GM18511 (cell line): Measurements from ENCODE around the gene SHC3.
"Not testable (repeated sequence)": the region's sequence is repeated elsewhere in the genome, so short reads cannot be mapped to it uniquely, and the experiment has no call there.

Experiments
- ATAC-seq: cut with Tn5 transposase; IDR thresholded peaks from one replicate; pipeline ENCODE4 v1.9.1; 2021; ENCODE audit warnings: mild to moderate bottlenecking, moderate library complexity; ENCODE audit not compliant: unreplicated experiment

The SHC3 gene

GRCh38 chr9:89177944-89178829 lies at the start of gene SHC3:
Gene SHC3 (minus strand): TSS chr9:89178818. CDS start chr9:89178460, 358 bp downstream.
- no peak for ATAC-seq

DNA sequence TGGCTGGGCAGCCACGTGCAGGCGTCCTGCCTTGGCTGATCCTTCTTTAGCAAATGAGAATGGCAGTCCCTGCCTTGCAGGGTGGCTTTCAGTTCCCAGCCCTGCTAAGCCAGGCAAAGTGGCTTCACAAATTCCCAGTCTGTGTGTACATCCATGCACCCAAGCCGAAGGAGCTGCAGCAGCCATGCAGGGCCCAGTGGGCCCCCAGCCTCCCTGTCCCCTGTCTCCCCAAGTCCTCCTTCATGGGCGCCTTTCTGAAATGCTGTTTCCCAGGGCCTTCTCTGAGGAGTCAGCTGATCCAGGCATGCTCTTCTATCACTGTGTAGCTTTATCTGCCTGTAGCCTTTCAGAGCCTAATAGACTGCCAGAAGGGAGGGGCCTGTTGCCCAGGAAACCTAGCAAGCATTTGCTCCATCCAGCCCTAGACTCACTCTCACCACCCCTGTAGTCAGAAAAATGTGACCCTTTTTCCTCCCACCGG lies 47.4 kb upstream of the SHC3 start:
- ATAC-seq = no peak

DNA sequence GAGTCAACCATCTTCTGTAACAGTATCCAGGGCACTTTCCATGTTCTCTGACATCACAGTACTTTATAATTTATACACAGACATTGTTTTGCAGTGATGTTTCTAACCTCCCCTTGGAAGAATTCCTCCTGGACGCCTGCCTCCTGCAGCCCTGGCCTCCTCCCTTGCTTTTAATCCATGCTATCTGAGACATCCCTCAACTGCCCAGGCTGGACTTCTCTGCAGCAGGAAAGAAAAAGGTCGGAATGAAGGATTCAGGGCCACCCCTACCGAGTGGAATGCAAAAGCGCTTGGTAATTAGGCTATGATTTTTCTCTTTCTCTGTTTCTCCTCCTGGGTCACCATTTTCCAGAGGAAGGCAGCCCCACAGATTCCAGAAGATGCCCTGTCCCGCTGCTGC lies 47.0 kb upstream of the SHC3 start:
- no peak for ATAC-seq

- ATAC-seq = no peak
Observed at GRCh38 chr9:89225036-89225435, 46.4 kb upstream of the SHC3 start.

DNA sequence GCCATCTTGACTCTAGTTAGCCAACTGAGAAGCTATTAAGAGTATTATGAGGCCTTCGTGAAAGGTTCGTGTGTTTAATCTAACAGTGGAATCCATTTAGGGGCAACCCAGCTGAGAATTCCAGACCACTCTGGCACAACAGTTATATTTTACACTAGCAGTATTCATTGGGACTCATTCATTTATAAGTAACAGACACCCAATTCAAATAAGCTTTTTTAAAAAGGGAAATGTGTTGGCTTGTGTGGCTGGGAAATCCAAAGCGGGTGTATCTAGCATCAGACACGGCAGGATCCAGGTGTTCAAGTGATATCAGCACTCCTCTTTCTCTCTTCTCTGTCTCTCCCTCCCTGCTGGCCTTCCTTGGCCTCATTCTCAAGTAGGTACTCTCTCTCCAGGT lies 46.0 kb upstream of the SHC3 start:
- ATAC-seq = no peak

DNA sequence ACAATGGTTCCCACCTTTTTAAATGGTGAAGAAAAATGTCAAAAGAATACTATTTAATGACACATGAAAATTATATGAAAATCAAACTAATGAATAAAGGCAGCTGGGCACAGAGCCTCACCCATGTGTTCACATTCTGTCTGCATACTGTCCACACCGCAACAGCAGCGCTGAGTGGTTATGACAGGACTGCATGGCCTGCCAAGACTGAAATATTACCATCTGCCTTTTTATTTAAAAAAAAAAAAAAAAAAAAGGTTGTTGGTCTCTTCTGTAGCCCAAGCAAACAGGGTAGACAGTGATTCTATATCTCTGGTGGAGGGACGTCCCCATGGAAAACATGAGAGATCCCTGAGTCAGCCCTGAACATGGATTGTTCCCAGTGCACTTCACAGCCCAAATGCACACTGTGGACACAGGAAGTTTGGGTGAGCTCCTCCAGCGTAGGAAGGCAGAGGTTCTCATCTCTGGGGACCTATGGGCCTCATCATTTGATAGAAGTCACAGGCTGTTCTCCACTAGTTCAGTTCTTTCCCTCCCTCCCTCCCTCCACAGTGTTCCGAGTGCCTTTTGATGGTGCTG lies 44.9 kb upstream of the SHC3 start:
- no peak for ATAC-seq

- peak; percentile 59 for ATAC-seq
Observed at GRCh38 chr9:89219637-89220036, 41.0 kb upstream of the SHC3 start.

DNA sequence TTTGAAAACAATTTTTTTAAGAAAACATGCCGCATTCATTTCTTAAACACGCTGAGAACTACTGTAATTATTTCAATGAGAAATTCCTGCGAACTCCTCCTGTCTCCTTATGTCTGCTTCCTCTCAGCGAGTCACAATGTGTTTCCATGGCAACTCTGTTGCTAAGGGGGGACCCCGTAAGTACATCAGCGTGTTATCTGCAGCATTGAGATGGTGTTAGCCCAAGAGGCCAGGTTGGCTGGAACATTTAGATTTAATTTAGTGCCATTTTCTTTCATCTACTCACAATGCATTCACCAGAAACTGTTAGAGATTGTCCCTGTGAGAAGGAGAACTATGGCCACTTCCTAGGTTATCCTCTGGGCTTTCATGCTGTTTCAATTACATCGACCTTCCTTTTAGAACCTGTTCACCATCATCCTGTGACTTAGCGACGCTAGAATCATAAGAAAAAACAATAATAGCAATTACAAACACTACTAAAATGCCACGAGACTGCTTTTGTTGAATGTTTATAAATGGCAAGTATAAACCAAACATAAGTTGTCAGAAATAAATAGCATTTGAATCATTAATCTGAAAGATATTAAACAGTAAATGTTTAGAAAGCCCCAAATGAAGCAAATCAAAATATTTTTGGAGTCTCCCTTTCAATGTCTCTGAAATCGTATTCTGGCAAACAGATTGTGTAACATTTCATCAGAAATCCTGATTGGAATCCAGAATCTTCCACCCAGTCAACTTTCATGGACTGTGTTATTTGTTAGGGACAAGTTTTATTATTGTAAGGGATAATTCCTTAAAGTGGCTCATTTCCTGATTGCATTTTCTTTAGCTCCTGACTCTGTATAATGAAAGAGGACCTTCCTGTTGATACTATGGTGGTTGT lies 39.7 kb upstream of the SHC3 start:
- no peak for ATAC-seq

- no peak for ATAC-seq
Observed at GRCh38 chr9:89215342-89215741, 36.7 kb upstream of the SHC3 start.

GRCh38 chr9:89213396-89213880 lies 34.8 kb upstream of the SHC3 start:
- ATAC-seq = no peak

- no peak for ATAC-seq
Observed at GRCh38 chr9:89212171-89212570, 33.6 kb upstream of the SHC3 start.

- ATAC-seq = not testable (repeated sequence)
Observed at GRCh38 chr9:89209311-89209710, 30.7 kb upstream of the SHC3 start.

GRCh38 chr9:89207026-89207425 lies 28.4 kb upstream of the SHC3 start:
- no peak for ATAC-seq

- no peak for ATAC-seq
Observed at GRCh38 chr9:89204801-89205200, 26.2 kb upstream of the SHC3 start.

GRCh38 chr9:89195131-89195797 lies 16.6 kb upstream of the SHC3 start:
- ATAC-seq = no peak

- no peak for ATAC-seq
Observed at GRCh38 chr9:89194421-89195130, 16.0 kb upstream of the SHC3 start.

- ATAC-seq = no peak
Observed at GRCh38 chr9:89191004-89191403, 12.4 kb upstream of the SHC3 start.

- ATAC-seq = no peak
Observed at GRCh38 chr9:89189215-89189614, 10.6 kb upstream of the SHC3 start.

DNA sequence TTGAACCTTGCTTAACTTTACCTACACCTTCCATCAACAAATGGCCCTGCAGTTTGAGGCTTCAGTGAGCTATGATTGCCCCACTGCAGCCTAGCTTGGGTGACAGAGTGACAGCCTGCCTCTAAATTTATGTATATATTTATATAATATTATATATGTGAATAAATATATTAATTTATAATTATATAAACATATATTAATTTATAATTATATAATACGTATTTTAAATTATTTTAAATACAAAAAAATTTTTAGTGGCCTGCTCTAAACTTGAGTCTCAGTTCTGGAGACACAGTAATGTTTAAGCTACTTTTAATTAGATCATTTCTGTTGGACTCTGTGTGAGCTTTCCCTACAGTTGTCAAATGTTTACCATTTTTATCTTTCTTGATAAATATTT lies 9.3 kb upstream of the SHC3 start:
- ATAC-seq = no peak

DNA sequence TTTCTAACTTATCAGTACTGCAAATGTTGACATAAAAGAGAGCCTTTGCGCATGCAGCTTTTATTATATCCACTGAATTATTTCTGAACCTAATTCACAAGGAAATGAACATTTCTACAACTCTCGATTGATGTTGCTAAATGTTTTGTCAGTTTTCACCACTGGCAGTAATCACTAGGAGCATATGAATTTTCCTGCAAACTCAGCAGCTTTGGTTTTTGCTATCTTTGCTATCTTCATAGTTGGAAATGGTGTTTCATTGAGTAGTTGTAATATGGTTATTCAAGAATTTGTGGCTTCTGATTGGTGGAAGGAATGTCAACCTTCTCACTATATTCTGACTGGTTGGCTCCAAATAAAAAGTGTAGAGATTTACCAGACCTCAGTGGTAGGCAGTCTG lies 8.9 kb upstream of the SHC3 start:
- ATAC-seq = no peak
